HEK293T (cell line): Measurements from ENCODE around the gene AHNAK.

Experiments used
- CTCF ChIA-PET: fragments of 350-600 bp; formaldehyde crosslinking; extraction: SDS; loops from one replicate; lab custom pipeline; 2021; ENCODE audit warnings: antibody characterized with exemption, inconsistent platforms; lab: Yijun Ruan, JAX
- POLR2A ChIA-PET: fragments of 350-600 bp; formaldehyde crosslinking; extraction: SDS; loops from one replicate; lab custom pipeline; 2020; ENCODE audit warnings: antibody characterized with exemption, inconsistent platforms; lab: Yijun Ruan, JAX
- DNase-seq: peaks from one replicate; pipeline ENCODE4 v3.0.0; 2012; ENCODE audit warnings: mixed read lengths; ENCODE audit errors: extremely low spot score
- ARNT ChIP-seq: fragments of 450-650 bp; IDR thresholded peaks from 2 replicates; pipeline ENCODE4 v1.6.1; 2017; ENCODE audit warnings: mild to moderate bottlenecking
- BHLHE40 ChIP-seq: fragments of 450-650 bp; IDR thresholded peaks from 2 replicates; pipeline ENCODE4 v1.6.1; 2016; ENCODE audit warnings: mild to moderate bottlenecking, moderate library complexity, borderline replicate concordance
- CTBP1 ChIP-seq: fragments of 450-650 bp; IDR thresholded peaks from 2 replicates; pipeline ENCODE4 v1.6.1; 2016; ENCODE audit warnings: borderline replicate concordance
- ELF4 ChIP-seq: fragments of 450-650 bp; IDR thresholded peaks from 2 replicates; pipeline ENCODE4 v1.6.1; 2017; ENCODE audit warnings: antibody characterized with exemption
- FOXA1 ChIP-seq: fragments of 450-650 bp; IDR thresholded peaks from 2 replicates; pipeline ENCODE4 v1.6.1; 2016; ENCODE audit warnings: mild to moderate bottlenecking
- FOXK2 ChIP-seq: fragments of 450-650 bp; IDR thresholded peaks from 2 replicates; pipeline ENCODE4 v1.6.1; 2016; ENCODE audit warnings: mild to moderate bottlenecking
- FOXM1 ChIP-seq: fragments of 450-650 bp; IDR thresholded peaks from 2 replicates; pipeline ENCODE4 v1.6.1; 2017; ENCODE audit warnings: mild to moderate bottlenecking, borderline replicate concordance
- HDGF ChIP-seq: fragments of 450-650 bp; IDR thresholded peaks from 2 replicates; pipeline ENCODE4 v1.6.1; 2017; ENCODE audit warnings: antibody characterized with exemption, borderline replicate concordance
- L3MBTL2 ChIP-seq: fragments of 450-650 bp; conservative IDR thresholded peaks from 2 replicates; pipeline ENCODE4 v1.6.1; 2016; ENCODE audit warnings: mild to moderate bottlenecking
- LEF1 ChIP-seq: fragments of 450-650 bp; IDR thresholded peaks from 2 replicates; pipeline ENCODE4 v1.6.1; 2017; ENCODE audit warnings: mild to moderate bottlenecking, borderline replicate concordance
- NFRKB ChIP-seq: fragments of 450-650 bp; IDR thresholded peaks from 2 replicates; pipeline ENCODE4 v1.6.1; 2016; ENCODE audit warnings: mild to moderate bottlenecking, moderate library complexity
- PKNOX1 ChIP-seq: fragments of 450-650 bp; IDR thresholded peaks from 2 replicates; pipeline ENCODE4 v1.6.1; 2016
- SP1 ChIP-seq: fragments of 450-650 bp; IDR thresholded peaks from 2 replicates; pipeline ENCODE4 v1.6.1; 2017
- SUZ12 ChIP-seq: fragments of 450-650 bp; IDR thresholded peaks from 2 replicates; pipeline ENCODE4 v1.6.1; 2016; ENCODE audit warnings: mild to moderate bottlenecking
- TARDBP ChIP-seq: fragments of 450-650 bp; IDR thresholded peaks from 2 replicates; pipeline ENCODE4 v1.6.1; 2016

Gene AHNAK

GRCh38 chr11:62419943-62420342 lies 126.7 kb downstream of the AHNAK start:
- peak; percentile 83 for TF ChIP-seq PKNOX1
- no peak for TF ChIP-seq CTBP1
- no peak for TF ChIP-seq ARNT
- no peak for TF ChIP-seq LEF1
- no peak for TF ChIP-seq L3MBTL2
- ChIA-PET POLR2A (interaction anchor here (1.7 kb wide), 1 partner anchor 154 kb away, joined by 6 read pairs; the partner anchor contains the start of gene EEF1G), CTCF (interaction anchor here (1.3 to 1.7 kb wide), 2 partner anchors 24 to 123 kb away, joined by 3 to 9 read pairs; no protein-coding TSS in a partner anchor)
- DNase-seq: no peak

- DNase-seq: no peak
- CTCF ChIA-PET: interaction anchor here (1.1 to 1.7 kb wide), 3 partner anchors 23 to 123 kb away, joined by 3 to 9 read pairs (median 4); no protein-coding TSS in a partner anchor
- TF ChIP-seq HDGF (no peak), TARDBP (no peak), FOXK2 (no peak), FOXA1 (no peak), SP1 (no peak), BHLHE40 (no peak), ARNT (no peak), CTBP1 (no peak), SUZ12 (no peak), L3MBTL2 (no peak)
- POLR2A ChIA-PET: interaction anchor here (0.9 to 1.7 kb wide), 3 partner anchors 155 to 234 kb away, joined by 3 to 6 read pairs (median 4); partner anchors contain the start of genes B3GAT3, EEF1G and INTS5
These were observed 127.2 kb downstream of the AHNAK start for GRCh38 chr11:62419314-62419929.

GRCh38 chr11:62418733-62419132 lies 127.9 kb downstream of the AHNAK start, which contains the start of gene SCGB1A1:
Gene SCGB1A1, plus strand, starts transcription at chr11:62419033. Its CDS starts 63 bp downstream, at chr11:62419096.
- no peak for DNase-seq
- ChIA-PET POLR2A (interaction anchor here (0.9 to 1.7 kb wide), 3 partner anchors 156 to 234 kb away, joined by 3 to 6 read pairs (median 4); partner anchors contain the start of genes B3GAT3, EEF1G and INTS5), CTCF (interaction anchor here (1.1 to 1.7 kb wide), 3 partner anchors 22 to 124 kb away, joined by 3 to 9 read pairs (median 4); no protein-coding TSS in a partner anchor)
- no peak for TF ChIP-seq HDGF
- TF ChIP-seq CTBP1: no peak
- no peak for TF ChIP-seq LEF1
- TF ChIP-seq NFRKB: no peak
- TF ChIP-seq ELF4: no peak
- TF ChIP-seq TARDBP: no peak
- no peak for TF ChIP-seq SUZ12
- TF ChIP-seq PKNOX1: no peak

- ChIA-PET CTCF (interaction anchor here (1.1 kb wide), 1 partner anchor 23 kb away, joined by 4 read pairs; no protein-coding TSS in a partner anchor), POLR2A (interaction anchor here (1.1 kb wide), 1 partner anchor 235 kb away, joined by 3 read pairs; the partner anchor contains the start of gene INTS5)
- DNase-seq: no peak
- TF ChIP-seq L3MBTL2: no peak
- TF ChIP-seq NFRKB: no peak
- TF ChIP-seq TARDBP: no peak
- TF ChIP-seq CTBP1: no peak
These were observed 128.5 kb downstream of the AHNAK start for GRCh38 chr11:62418136-62418535.

- ChIA-PET POLR2A (no interaction called here), CTCF (interaction anchor here (0.6 to 2.5 kb wide), 2 partner anchors 23 to 126 kb away, joined by 3 to 9 read pairs; no protein-coding TSS in a partner anchor)
- TF ChIP-seq BHLHE40 (no peak), ARNT (no peak), FOXM1 (no peak), HDGF (no peak), SUZ12 (no peak), CTBP1 (no peak), L3MBTL2 (no peak), PKNOX1 (no peak), SP1 (no peak), FOXK2 (no peak), FOXA1 (no peak), NFRKB (no peak), ELF4 (no peak), LEF1 (no peak), TARDBP (no peak)
- DNase-seq: no peak
These were observed 130.0 kb downstream of the AHNAK start for GRCh38 chr11:62416596-62416995.

- POLR2A ChIA-PET: no interaction called here
- CTCF ChIA-PET: interaction anchor here (1.5 kb wide), 1 partner anchor 11 kb away, joined by 10 read pairs; no protein-coding TSS in a partner anchor
- TF ChIP-seq NFRKB: no peak
- DNase-seq: no peak
These were observed 133.4 kb downstream of the AHNAK start for GRCh38 chr11:62413060-62413696.
